ENCODE data around the gene CCL20.

DNA sequence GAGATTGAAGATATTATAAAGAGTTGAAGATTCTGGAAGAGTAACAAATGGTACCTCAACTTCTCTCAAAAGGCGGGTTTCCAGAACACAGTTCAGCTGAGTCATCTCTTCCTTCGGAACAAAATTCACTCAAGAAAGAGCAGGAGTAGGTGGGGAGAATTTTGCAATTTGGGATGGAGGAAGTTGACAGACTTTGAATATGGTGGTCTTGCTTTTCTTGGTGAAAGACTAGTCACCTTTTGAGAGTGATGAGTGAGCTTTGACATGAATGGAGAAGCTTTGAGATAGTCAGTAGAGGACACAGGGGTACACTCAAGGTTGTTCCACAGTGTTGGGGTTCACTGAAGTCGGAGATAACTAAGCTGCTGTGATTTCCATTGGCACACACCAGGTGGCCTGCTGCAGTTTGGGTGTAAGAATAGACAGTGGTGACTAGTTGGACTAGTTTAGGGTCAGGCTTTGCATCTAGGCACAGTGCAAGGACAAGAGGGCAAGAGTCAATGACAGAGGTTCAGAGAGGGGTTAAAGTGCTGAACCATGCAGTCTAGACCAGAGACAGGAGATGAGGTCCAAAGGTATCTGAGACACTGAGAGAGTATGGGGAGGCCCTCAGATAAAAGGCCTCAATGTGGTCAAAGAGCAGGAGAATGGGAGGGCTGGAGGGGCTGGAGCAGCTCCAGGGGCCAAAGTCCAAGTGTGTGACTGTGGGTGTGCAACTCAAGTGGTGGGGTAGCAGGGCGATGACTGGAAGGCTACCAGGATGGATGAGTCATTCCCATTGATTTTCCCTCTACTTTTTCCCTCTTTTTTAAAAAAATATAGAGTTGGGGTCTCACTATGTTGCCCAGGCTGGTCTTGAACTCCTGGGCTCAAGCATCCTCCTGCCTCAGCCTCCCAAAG, 7.7 kb downstream of the CCL20 start:
- TF ChIP-seq POLR2A (IDR thresholded peaks at IDR 0.05; ENCODE audit: low read depth, low read length) (no peak), POLR2AphosphoS5 (IDR thresholded peaks at IDR 0.05; ENCODE audit: low read depth, low read length) (no peak)

Measured in GM12892 (cell line).